Pons (tissue), 1 donor: ENCODE data around the gene OR10A3.

Experiments
- DNase-seq: peaks from one replicate; pipeline ENCODE4 v3.0.0-alpha.2; 2016; ENCODE audit warnings: low spot score

Gene OR10A3

GRCh38 chr11:7892840-7893254 lies 48.7 kb downstream of the OR10A3 start:
- peak; percentile 67 for DNase-seq

GRCh38 chr11:7892059-7892699 lies 49.3 kb downstream of the OR10A3 start:
- no peak for DNase-seq

GRCh38 chr11:7890417-7891172 lies 50.9 kb downstream of the OR10A3 start:
- no peak for DNase-seq

GRCh38 chr11:7889985-7890384 lies 51.5 kb downstream of the OR10A3 start:
- DNase-seq = no peak
